HCT116 (cell line): ENCODE data around the gene ARHGAP10. TPM values are rescaled to one million over a fixed set of nuclear protein-coding genes. Genes with fewer than 3 reads are reported as not detected.

Source experiments
- ATAC-seq: fragments of 200-7000 bp; cut with Tn5 transposase; 2 replicates; pipeline ENCODE4 v1.9.1; 2020; ENCODE audit warnings: mild to moderate bottlenecking, moderate library complexity
- BruUV-seq: library from RNA; stranded (reverse); fragments of 400-500 nt; replicated peaks from 2 replicates; lab custom pipeline; 2021; lab: Mats Ljungman, UMichigan
- CTCF ChIA-PET: fragments of 300-600 bp; sonication (Branson Sonifier 250); formaldehyde crosslinking; loops from one replicate; lab custom pipeline; 2021; ENCODE audit warnings: antibody characterized with exemption; lab: Charles Lee
- POLR2A ChIA-PET: fragments of 300-600, 350-600 bp; sonication (Branson Sonifier 250); formaldehyde crosslinking; loops from one replicate; lab custom pipeline; 2021; ENCODE audit warnings: antibody characterized with exemption; lab: Charles Lee
- RAD21 ChIA-PET, 2 experiments: fragments of 300-600 bp; sonication (Branson Sonifier 250); formaldehyde crosslinking; loops; one replicate each; lab custom pipeline; 2023; ENCODE audit warnings: low total read pairs in 2 of 2; ENCODE audit not compliant: uncharacterized antibody in 2 of 2, unreplicated experiment in 2 of 2, low non-redundant PET in 1 of 2; lab: Charles Lee
- DNase-seq: peaks from one replicate; pipeline ENCODE4 v3.0.0-alpha.2; 2010; ENCODE audit warnings: low read depth, low spot score
- H2AFZ ChIP-seq: fragments of 200-600 bp; shearing (Covaris generic), sonication (generic); 2 replicates; pipeline ENCODE4 v1.6.1; 2017; ENCODE audit warnings: low read depth, mixed run types, mixed read lengths, antibody characterized with exemption, low read length; ENCODE audit not compliant: poor library complexity, severe bottlenecking
- H3K27ac ChIP-seq: 2 replicates; pipeline ENCODE4 v1.5.1; 2012; ENCODE audit warnings: low read depth, low read length
- H3K27me3 ChIP-seq: fragments of 200-600 bp; sonication (generic); 2 replicates; pipeline ENCODE4 v1.6.1; 2016; ENCODE audit warnings: mixed run types, low read length, mixed read lengths; ENCODE audit not compliant: insufficient read depth
- H3K36me3 ChIP-seq, 2 experiments: fragments of 200-500 bp in 1 of 2; fragments of 200-600 bp in 1 of 2; sonication (Bioruptor generic) in 1 of 2; sonication (generic) in 1 of 2; 2 replicates each; pipeline versions ENCODE4 v1.5.1 to v1.6.1; 2014 to 2016; ENCODE audit warnings: low read length in 2 of 2, inconsistent platforms in 1 of 2, mixed read lengths in 1 of 2, mixed run types in 1 of 2; ENCODE audit not compliant: insufficient read depth in 2 of 2, control insufficient read depth in 1 of 2
- H3K4me1 ChIP-seq, 2 experiments: fragments of 200-600 bp in 1 of 2; sonication (generic) in 1 of 2; 2 replicates each; pipeline versions ENCODE4 v1.5.1 to v1.6.1; 2012 to 2017; ENCODE audit warnings: low read length in 2 of 2, inconsistent platforms in 1 of 2, mild to moderate bottlenecking in 1 of 2, mixed read lengths in 1 of 2, mixed run types in 1 of 2, moderate library complexity in 1 of 2; ENCODE audit not compliant: insufficient read depth in 2 of 2, control insufficient read depth in 1 of 2
- H3K4me2 ChIP-seq: fragments of 200-600 bp; sonication (generic); 2 replicates; pipeline ENCODE4 v1.6.1; 2017; ENCODE audit warnings: mixed run types, low read length, mixed read lengths
- H3K4me3 ChIP-seq, 2 experiments: fragments of 200-600 bp in 1 of 2; sonication (generic) in 1 of 2; replicated peaks in 1 of 2; 2 replicates each; pipeline ENCODE4 v1.5.1; 2011 to 2016; ENCODE audit warnings: low read length in 2 of 2, control low read depth in 1 of 2, low read depth in 1 of 2, mild to moderate bottlenecking in 1 of 2, mixed read lengths in 1 of 2, mixed run types in 1 of 2
- H3K79me2 ChIP-seq: fragments of 200-600 bp; sonication (generic); 2 replicates; pipeline ENCODE4 v1.6.1; 2017; ENCODE audit warnings: mild to moderate bottlenecking, mixed run types, low read length, moderate library complexity, mixed read lengths; ENCODE audit not compliant: insufficient read depth
- H3K9ac ChIP-seq: fragments of 200-600 bp; sonication (generic); 2 replicates; pipeline ENCODE4 v1.6.1; 2016; ENCODE audit warnings: low read length, mixed read lengths
- H3K9me2 ChIP-seq: fragments of 200-600 bp; sonication (generic), shearing (Covaris generic); 2 replicates; pipeline ENCODE4 v1.6.1; 2017; ENCODE audit warnings: mixed run types, mild to moderate bottlenecking, moderate library complexity; ENCODE audit not compliant: insufficient read depth
- H3K9me3 ChIP-seq, 2 experiments: fragments of 200-500 bp in 1 of 2; fragments of 200-600 bp in 1 of 2; sonication (Bioruptor generic) in 1 of 2; sonication (generic) in 1 of 2; 2 replicates each; pipeline ENCODE4 v1.6.1; 2014 to 2017; ENCODE audit warnings: low read length in 2 of 2, mixed read lengths in 2 of 2, inconsistent platforms in 1 of 2, low read depth in 1 of 2, mild to moderate bottlenecking in 1 of 2, mixed run types in 1 of 2, moderate library complexity in 1 of 2; ENCODE audit not compliant: control insufficient read depth in 1 of 2, insufficient read depth in 1 of 2
- H4K20me1 ChIP-seq: fragments of 200-600 bp; sonication (generic), shearing (Covaris generic); 2 replicates; pipeline ENCODE4 v1.6.1; 2017; ENCODE audit warnings: mixed run types, mild to moderate bottlenecking, moderate library complexity; ENCODE audit not compliant: insufficient read depth
- ATF3 ChIP-seq: IDR thresholded peaks from 2 replicates; pipeline ENCODE4 v1.6.1; 2012
- CBX3 ChIP-seq: IDR thresholded peaks from 2 replicates; pipeline ENCODE4 v1.6.1; 2012; ENCODE audit warnings: low read depth
- CEBPB ChIP-seq: IDR thresholded peaks from 2 replicates; pipeline ENCODE4 v1.6.1; 2012; ENCODE audit warnings: low read depth
- EGR1 ChIP-seq: IDR thresholded peaks from 2 replicates; pipeline ENCODE4 v1.6.1; 2012; ENCODE audit warnings: low read depth
- ELF1 ChIP-seq: IDR thresholded peaks from 2 replicates; pipeline ENCODE4 v1.6.1; 2012; ENCODE audit warnings: low read depth, borderline replicate concordance
- EZH2 ChIP-seq: fragments of 200-600 bp; sonication (generic); IDR thresholded peaks from 2 replicates; pipeline ENCODE4 v1.6.1; 2017; ENCODE audit warnings: antibody characterized with exemption, mixed run types
- EZH2phosphoT487 ChIP-seq: fragments of 200-600 bp; IDR thresholded peaks from 2 replicates; pipeline ENCODE4 v1.6.1; 2018; ENCODE audit warnings: antibody characterized with exemption, borderline replicate concordance
- FOSL1 ChIP-seq: IDR thresholded peaks from 2 replicates; pipeline ENCODE4 v1.6.1; 2012; ENCODE audit warnings: low read depth
- JUND ChIP-seq: IDR thresholded peaks from 2 replicates; pipeline ENCODE4 v1.6.1; 2012
- POLR2AphosphoS5 ChIP-seq: IDR thresholded peaks from 2 replicates; pipeline ENCODE4 v1.6.1; 2011; ENCODE audit warnings: mild to moderate bottlenecking, low read depth, low read length, moderate library complexity
- RAD21 ChIP-seq: IDR thresholded peaks from 2 replicates; pipeline ENCODE4 v1.6.1; 2012; ENCODE audit warnings: low read depth, mild to moderate bottlenecking
- SP1 ChIP-seq: IDR thresholded peaks from 2 replicates; pipeline ENCODE4 v1.6.1; 2012; ENCODE audit warnings: low read depth
- SRF ChIP-seq: IDR thresholded peaks from 2 replicates; pipeline ENCODE4 v1.6.1; 2012; ENCODE audit warnings: low read depth
- TCF7L2 ChIP-seq: IDR thresholded peaks from 2 replicates; pipeline ENCODE4 v1.7.0; 2011; ENCODE audit warnings: borderline replicate concordance, inconsistent platforms; ENCODE audit not compliant: insufficient read depth, insufficient read length; ENCODE audit errors: extremely low read depth
- YY1 ChIP-seq: IDR thresholded peaks from 2 replicates; pipeline ENCODE4 v1.6.1; 2011; ENCODE audit warnings: low read length, low read depth, moderate library complexity, mild to moderate bottlenecking; ENCODE audit not compliant: insufficient replicate concordance; ENCODE audit errors: extremely low read depth
- ZFX ChIP-seq: fragments of 450-650 bp; IDR thresholded peaks from 2 replicates; pipeline ENCODE4 v1.6.1; 2017
- ZNF274 ChIP-seq: fragments of 200-500 bp; sonication (Bioruptor generic); IDR thresholded peaks from 2 replicates; pipeline ENCODE4 v1.6.1; 2014; ENCODE audit warnings: mild to moderate bottlenecking, low read depth, low read length, inconsistent platforms
- intact Hi-C: fragments of 100-400 bp; cut with micrococcal nuclease; formaldehyde crosslinking; loops from 2 replicates; pipeline ENCODE4 v1.10.0; 2022
- total RNA-seq: library from RNA; stranded (reverse); gene quantifications from one replicate; pipeline ENCODE4 v1.2.1, GENCODE V29; 2021; ENCODE audit not compliant: unreplicated experiment
- TF ChIP-seq, protein P1 (sequence below): IDR thresholded peaks from 2 replicates; pipeline ENCODE4 v1.6.1; 2012
- TF ChIP-seq, protein P2 (sequence below): IDR thresholded peaks from 2 replicates; pipeline ENCODE4 v1.6.1; 2012; ENCODE audit warnings: low read depth
- TF ChIP-seq, protein P3 (sequence below): IDR thresholded peaks from 2 replicates; pipeline ENCODE4 v1.6.1; 2011; ENCODE audit warnings: mild to moderate bottlenecking, low read length, moderate library complexity; ENCODE audit not compliant: insufficient replicate concordance; ENCODE audit errors: extremely low read depth
- TF ChIP-seq, protein P4 (sequence below), 3 experiments: fragments of 200-600 bp in 1 of 3; sonication (generic) in 1 of 3; IDR thresholded peaks in 2 of 3; conservative IDR thresholded peaks in 1 of 3; 2 replicates each; pipeline ENCODE4 v1.5.1; 2012 to 2017; ENCODE audit warnings: low read depth in 2 of 3, low read length in 2 of 3, antibody characterized with exemption in 1 of 3, borderline replicate concordance in 1 of 3, control low read depth in 1 of 3, mild to moderate bottlenecking in 1 of 3, mixed read lengths in 1 of 3, mixed run types in 1 of 3, moderate library complexity in 1 of 3; ENCODE audit not compliant: insufficient read depth in 1 of 3

Gene ARHGAP10
- total RNA-seq, 1 experiment from 2014 or later: 24.7 TPM

DNA sequence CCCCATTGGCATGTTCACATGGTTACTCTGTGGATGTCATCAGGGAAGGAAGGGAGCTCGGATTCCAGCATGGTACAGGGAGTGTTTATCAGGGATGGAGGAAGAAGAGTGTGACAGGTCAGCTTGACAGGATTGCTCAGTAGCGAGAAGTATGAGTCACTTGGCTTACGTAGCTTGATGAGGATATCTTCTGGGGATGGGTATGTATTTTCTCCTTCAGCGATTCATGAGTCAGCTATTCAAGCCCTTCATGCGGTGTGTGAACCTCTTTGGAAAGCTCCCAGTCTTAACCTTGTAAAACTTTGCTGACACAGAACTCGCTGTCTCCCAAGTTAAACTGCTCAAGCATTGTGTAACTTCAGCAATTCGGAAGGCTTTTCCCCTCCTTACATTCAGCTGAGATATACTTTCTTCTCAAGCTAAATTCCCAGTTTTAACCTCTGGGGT is 275.4 kb downstream of the ARHGAP10 start:
- BruUV-seq: no TSS peak
- Histone ChIP-seq H3K36me3 (no peaks in the 10 kb centered on the region), H2AFZ (no peak overlapping the region), H3K79me2 (no peaks in the 10 kb centered on the region), H3K4me2 (peak overlapping the region; percentile 52), H3K9me2 (no peaks in the 10 kb centered on the region), H3K27ac (no peak overlapping the region), H3K27me3 (no peaks in the 10 kb centered on the region), H3K4me3 (no peak overlapping the region), H3K4me1 (peaks cover 6 to 18% of the 10 kb centered on the region in 2 experiments; a peak in 3 of 4 replicates), H4K20me1 (no peaks in the 10 kb centered on the region), H3K9me3 (no peaks in the 10 kb centered on the region), H3K9ac (no peak overlapping the region)
- intact Hi-C loops: no loop called here
- POLR2A ChIA-PET: no interaction called here
- RAD21 ChIA-PET: no interaction called here
- CTCF ChIA-PET: no interaction called here
- DNase-seq (peak; percentile 72), ATAC-seq (peak; percentile 94)
- TF ChIP-seq, protein P1, sequence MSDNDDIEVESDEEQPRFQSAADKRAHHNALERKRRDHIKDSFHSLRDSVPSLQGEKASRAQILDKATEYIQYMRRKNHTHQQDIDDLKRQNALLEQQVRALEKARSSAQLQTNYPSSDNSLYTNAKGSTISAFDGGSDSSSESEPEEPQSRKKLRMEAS: peak; percentile 59
- TF ChIP-seq TCF7L2: no peak
- peak; percentile 70 for TF ChIP-seq JUND
- TF ChIP-seq ELF1: no peak
- TF ChIP-seq RAD21: no peak
- no peak for TF ChIP-seq ZNF274
- peak; percentile 40; the same call in 1 of the 2 replicates for TF ChIP-seq SP1
- TF ChIP-seq CBX3: peak; percentile 77
- TF ChIP-seq EZH2phosphoT487: no peak
- TF ChIP-seq FOSL1: peak; percentile 78
- 0 out of 2 replicates have a peak, but pooled peaks have one; percentile 46 for TF ChIP-seq ATF3
- TF ChIP-seq, protein P2, sequence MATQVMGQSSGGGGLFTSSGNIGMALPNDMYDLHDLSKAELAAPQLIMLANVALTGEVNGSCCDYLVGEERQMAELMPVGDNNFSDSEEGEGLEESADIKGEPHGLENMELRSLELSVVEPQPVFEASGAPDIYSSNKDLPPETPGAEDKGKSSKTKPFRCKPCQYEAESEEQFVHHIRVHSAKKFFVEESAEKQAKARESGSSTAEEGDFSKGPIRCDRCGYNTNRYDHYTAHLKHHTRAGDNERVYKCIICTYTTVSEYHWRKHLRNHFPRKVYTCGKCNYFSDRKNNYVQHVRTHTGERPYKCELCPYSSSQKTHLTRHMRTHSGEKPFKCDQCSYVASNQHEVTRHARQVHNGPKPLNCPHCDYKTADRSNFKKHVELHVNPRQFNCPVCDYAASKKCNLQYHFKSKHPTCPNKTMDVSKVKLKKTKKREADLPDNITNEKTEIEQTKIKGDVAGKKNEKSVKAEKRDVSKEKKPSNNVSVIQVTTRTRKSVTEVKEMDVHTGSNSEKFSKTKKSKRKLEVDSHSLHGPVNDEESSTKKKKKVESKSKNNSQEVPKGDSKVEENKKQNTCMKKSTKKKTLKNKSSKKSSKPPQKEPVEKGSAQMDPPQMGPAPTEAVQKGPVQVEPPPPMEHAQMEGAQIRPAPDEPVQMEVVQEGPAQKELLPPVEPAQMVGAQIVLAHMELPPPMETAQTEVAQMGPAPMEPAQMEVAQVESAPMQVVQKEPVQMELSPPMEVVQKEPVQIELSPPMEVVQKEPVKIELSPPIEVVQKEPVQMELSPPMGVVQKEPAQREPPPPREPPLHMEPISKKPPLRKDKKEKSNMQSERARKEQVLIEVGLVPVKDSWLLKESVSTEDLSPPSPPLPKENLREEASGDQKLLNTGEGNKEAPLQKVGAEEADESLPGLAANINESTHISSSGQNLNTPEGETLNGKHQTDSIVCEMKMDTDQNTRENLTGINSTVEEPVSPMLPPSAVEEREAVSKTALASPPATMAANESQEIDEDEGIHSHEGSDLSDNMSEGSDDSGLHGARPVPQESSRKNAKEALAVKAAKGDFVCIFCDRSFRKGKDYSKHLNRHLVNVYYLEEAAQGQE: no peak
- TF ChIP-seq ZFX: no peak
- TF ChIP-seq CEBPB: peak; percentile 45; the same call in 1 of the 2 replicates
- TF ChIP-seq, protein P3, sequence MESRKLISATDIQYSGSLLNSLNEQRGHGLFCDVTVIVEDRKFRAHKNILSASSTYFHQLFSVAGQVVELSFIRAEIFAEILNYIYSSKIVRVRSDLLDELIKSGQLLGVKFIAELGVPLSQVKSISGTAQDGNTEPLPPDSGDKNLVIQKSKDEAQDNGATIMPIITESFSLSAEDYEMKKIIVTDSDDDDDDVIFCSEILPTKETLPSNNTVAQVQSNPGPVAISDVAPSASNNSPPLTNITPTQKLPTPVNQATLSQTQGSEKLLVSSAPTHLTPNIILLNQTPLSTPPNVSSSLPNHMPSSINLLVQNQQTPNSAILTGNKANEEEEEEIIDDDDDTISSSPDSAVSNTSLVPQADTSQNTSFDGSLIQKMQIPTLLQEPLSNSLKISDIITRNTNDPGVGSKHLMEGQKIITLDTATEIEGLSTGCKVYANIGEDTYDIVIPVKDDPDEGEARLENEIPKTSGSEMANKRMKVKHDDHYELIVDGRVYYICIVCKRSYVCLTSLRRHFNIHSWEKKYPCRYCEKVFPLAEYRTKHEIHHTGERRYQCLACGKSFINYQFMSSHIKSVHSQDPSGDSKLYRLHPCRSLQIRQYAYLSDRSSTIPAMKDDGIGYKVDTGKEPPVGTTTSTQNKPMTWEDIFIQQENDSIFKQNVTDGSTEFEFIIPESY: no peak
- TF ChIP-seq SRF: no peak
- no peak for TF ChIP-seq EZH2
- TF ChIP-seq, protein P4, sequence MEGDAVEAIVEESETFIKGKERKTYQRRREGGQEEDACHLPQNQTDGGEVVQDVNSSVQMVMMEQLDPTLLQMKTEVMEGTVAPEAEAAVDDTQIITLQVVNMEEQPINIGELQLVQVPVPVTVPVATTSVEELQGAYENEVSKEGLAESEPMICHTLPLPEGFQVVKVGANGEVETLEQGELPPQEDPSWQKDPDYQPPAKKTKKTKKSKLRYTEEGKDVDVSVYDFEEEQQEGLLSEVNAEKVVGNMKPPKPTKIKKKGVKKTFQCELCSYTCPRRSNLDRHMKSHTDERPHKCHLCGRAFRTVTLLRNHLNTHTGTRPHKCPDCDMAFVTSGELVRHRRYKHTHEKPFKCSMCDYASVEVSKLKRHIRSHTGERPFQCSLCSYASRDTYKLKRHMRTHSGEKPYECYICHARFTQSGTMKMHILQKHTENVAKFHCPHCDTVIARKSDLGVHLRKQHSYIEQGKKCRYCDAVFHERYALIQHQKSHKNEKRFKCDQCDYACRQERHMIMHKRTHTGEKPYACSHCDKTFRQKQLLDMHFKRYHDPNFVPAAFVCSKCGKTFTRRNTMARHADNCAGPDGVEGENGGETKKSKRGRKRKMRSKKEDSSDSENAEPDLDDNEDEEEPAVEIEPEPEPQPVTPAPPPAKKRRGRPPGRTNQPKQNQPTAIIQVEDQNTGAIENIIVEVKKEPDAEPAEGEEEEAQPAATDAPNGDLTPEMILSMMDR (IDR thresholded peaks at IDR 0.05 in 2 of 3, conservative IDR thresholded peaks at IDR 0.05 in 1 of 3; ENCODE audit: borderline replicate concordance in 1 of 3, insufficient read depth in 1 of 3, low read depth in 2 of 3, low read length in 2 of 3): no peak
- no peak for TF ChIP-seq POLR2AphosphoS5
- TF ChIP-seq EGR1: no peak
- no peak for TF ChIP-seq YY1
